Loucy (cell line): ENCODE measurements around the gene TIA1.

Experiments
- H2AFZ ChIP-seq: fragments of 200-600 bp; sonication (generic); 2 replicates; pipeline ENCODE4 v1.6.0; 2016; ENCODE audit warnings: antibody characterized with exemption, mild to moderate bottlenecking, low read length, moderate library complexity
- H3F3A ChIP-seq: fragments of 200-600 bp; 2 replicates; pipeline ENCODE4 v1.6.0; 2016; ENCODE audit warnings: antibody characterized with exemption, low read depth, mild to moderate bottlenecking
- H3K27me3 ChIP-seq: fragments of 200-600 bp; sonication (generic); 2 replicates; pipeline ENCODE4 v1.6.1; 2014; ENCODE audit warnings: low read length, mild to moderate bottlenecking; ENCODE audit not compliant: insufficient read depth, poor library complexity, severe bottlenecking
- H3K36me3 ChIP-seq: fragments of 200-600 bp; sonication (generic); 2 replicates; pipeline ENCODE4 v1.6.1; 2016; ENCODE audit warnings: low read length; ENCODE audit not compliant: insufficient read depth
- H3K4me1 ChIP-seq: fragments of 200-600 bp; sonication (generic); 2 replicates; pipeline ENCODE4 v1.5.1; 2014; ENCODE audit warnings: low read length, mild to moderate bottlenecking; ENCODE audit not compliant: insufficient read depth, poor library complexity, severe bottlenecking
- H3K4me2 ChIP-seq: fragments of 200-600 bp; sonication (generic); 2 replicates; pipeline ENCODE4 v1.6.0; 2014; ENCODE audit warnings: antibody characterized with exemption, low read length, low read depth, mild to moderate bottlenecking; ENCODE audit not compliant: poor library complexity, severe bottlenecking
- H3K4me3 ChIP-seq: fragments of 200-600 bp; sonication (generic); 2 replicates; pipeline ENCODE4 v1.5.1; 2014; ENCODE audit warnings: low read length, mild to moderate bottlenecking, mixed read lengths; ENCODE audit not compliant: poor library complexity, severe bottlenecking
- H3K79me2 ChIP-seq: fragments of 200-600 bp; sonication (generic); 2 replicates; pipeline ENCODE4 v1.6.1; 2014; ENCODE audit warnings: low read length; ENCODE audit not compliant: insufficient read depth
- H3K9ac ChIP-seq: fragments of 200-600 bp; sonication (generic); 2 replicates; pipeline ENCODE4 v1.6.0; 2014; ENCODE audit warnings: mild to moderate bottlenecking, low read depth, low read length, moderate library complexity; ENCODE audit not compliant: poor library complexity, severe bottlenecking
- H3K9me2 ChIP-seq: fragments of 200-600 bp; sonication (generic); replicated peaks from 2 replicates; pipeline ENCODE4 v1.6.1; 2016; ENCODE audit warnings: low read depth, low read length, mixed read lengths
- H3K9me3 ChIP-seq: fragments of 200-600 bp; sonication (generic); 2 replicates; pipeline ENCODE4 v1.6.1; 2014; ENCODE audit warnings: mild to moderate bottlenecking, antibody characterized with exemption, low read length, low read depth; ENCODE audit not compliant: insufficient read depth
- H4K20me1 ChIP-seq: fragments of 200-600 bp; sonication (generic); 2 replicates; pipeline ENCODE4 v1.6.0; 2014; ENCODE audit warnings: antibody characterized with exemption, low read length, mild to moderate bottlenecking; ENCODE audit not compliant: insufficient read depth, poor library complexity, severe bottlenecking
- CTCF ChIP-seq: fragments of 200-600 bp; sonication (generic); conservative IDR thresholded peaks from 2 replicates; pipeline ENCODE4 v1.5.1; 2014; ENCODE audit warnings: mild to moderate bottlenecking, antibody characterized with exemption, low read length
- EZH2phosphoT487 ChIP-seq: fragments of 200-600 bp; IDR thresholded peaks from 2 replicates; pipeline ENCODE4 v1.6.1; 2018; ENCODE audit warnings: antibody characterized with exemption, mild to moderate bottlenecking, moderate library complexity, borderline replicate concordance

The TIA1 gene

DNA sequence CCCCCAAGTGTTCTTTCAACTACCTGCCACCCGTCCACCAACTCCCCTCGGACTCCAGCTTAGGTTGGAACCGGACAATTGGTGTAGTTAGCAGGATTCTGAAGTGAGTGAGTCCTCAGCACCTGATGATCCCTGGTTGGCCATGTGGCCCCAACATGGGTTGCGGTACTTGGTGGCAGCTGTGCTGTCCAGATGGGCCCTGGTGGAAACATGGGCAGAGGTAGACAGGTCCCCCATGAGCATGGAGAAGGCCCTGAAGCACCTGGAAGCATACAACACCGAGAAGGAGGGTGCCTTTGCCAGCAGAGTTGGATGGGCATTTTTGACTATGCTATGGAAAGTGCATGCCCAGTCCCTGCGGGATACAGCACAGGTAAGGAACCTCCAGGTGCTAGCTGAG lies 46.6 kb downstream of the TIA1 start:
- Histone ChIP-seq H3K9me2 (no peaks in the 10 kb centered on the region), H3K27me3 (no peaks in the 10 kb centered on the region), H3K4me1 (no peaks in the 10 kb centered on the region), H2AFZ (no peak overlapping the region), H3K79me2 (no peaks in the 10 kb centered on the region), H3F3A (no peaks in the 10 kb centered on the region), H3K4me3 (no peak overlapping the region), H3K9me3 (no peaks in the 10 kb centered on the region), H3K4me2 (no peak overlapping the region), H4K20me1 (no peaks in the 10 kb centered on the region), H3K36me3 (no peaks in the 10 kb centered on the region), H3K9ac (no peak overlapping the region)
- TF ChIP-seq EZH2phosphoT487 (no peak), CTCF (no peak)

DNA sequence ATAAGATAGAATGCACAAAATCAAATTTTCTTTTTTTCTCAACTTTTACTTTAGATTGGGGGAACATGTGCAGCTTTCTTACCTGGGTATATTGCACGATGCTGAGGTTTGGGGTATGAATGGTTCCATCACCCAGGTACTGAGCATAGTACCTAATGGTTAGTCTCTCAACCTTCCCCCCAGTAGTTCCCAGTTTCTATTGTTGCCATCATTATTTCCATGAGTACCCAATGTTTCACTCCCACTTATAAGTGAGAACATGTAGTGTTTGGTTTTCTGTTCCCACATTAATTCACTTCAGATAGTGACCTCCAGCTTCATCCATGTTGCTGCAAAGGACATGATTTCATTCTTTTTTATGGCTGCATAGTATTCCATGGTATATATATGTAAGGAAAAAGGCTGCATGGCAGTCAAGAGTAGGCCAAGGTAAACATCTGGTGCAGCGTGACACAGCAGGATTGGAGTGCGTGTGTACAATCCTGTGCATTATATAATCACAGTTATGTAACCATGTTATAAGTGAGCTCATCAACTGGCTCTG lies 47.1 kb downstream of the TIA1 start:
- H3K4me3 ChIP-seq, result no peak overlapping the region
- no peak overlapping the region for H2AFZ ChIP-seq
- H3K36me3 ChIP-seq, result no peaks in the 10 kb centered on the region
- H3K9ac ChIP-seq, result no peak overlapping the region
- H3K4me1 ChIP-seq, result no peaks in the 10 kb centered on the region
- H4K20me1 ChIP-seq, result no peaks in the 10 kb centered on the region
- TF ChIP-seq CTCF (no peak), EZH2phosphoT487 (no peak)
- H3K9me2 ChIP-seq, result no peaks in the 10 kb centered on the region
- no peaks in the 10 kb centered on the region for H3K9me3 ChIP-seq
- no peaks in the 10 kb centered on the region for H3K27me3 ChIP-seq
- H3K4me2 ChIP-seq, result no peak overlapping the region
- H3F3A ChIP-seq, result no peaks in the 10 kb centered on the region
- no peaks in the 10 kb centered on the region for H3K79me2 ChIP-seq

DNA sequence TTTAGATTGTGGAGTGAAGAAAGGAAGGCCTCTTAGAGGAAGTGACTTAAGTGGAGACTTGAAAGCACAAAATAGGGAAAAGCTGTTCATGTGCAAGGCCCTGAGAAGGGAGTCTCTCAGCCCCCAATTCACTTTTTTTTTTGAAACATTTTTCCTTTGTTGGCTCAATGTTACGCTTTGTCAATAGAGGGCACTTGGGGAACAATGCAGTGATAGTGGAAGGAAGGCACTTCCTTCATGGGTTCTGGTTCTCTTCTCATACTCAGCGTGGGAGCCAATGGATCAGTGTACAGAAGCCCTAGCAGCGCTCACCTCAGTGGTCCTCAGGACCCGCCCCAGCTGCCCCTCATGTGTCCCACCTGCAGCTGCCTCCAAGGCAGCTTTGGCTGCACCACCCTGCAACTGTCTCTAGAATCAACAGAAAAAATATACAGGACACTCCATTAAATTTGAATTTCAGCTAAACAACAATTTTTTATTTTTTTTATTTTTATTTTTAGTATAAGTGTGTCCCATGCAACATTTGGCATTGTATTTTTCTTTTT lies 49.0 kb downstream of the TIA1 start:
- Histone ChIP-seq H3F3A (no peaks in the 10 kb centered on the region), H3K4me3 (no peak overlapping the region), H3K9ac (no peak overlapping the region), H3K9me3 (no peaks in the 10 kb centered on the region), H3K27me3 (no peaks in the 10 kb centered on the region), H3K36me3 (no peaks in the 10 kb centered on the region), H4K20me1 (no peaks in the 10 kb centered on the region), H3K4me1 (no peaks in the 10 kb centered on the region), H2AFZ (no peak overlapping the region), H3K9me2 (no peaks in the 10 kb centered on the region), H3K79me2 (no peaks in the 10 kb centered on the region), H3K4me2 (no peak overlapping the region)
- TF ChIP-seq CTCF, result peak; percentile 32; the same call in 1 of the 2 replicates
- TF ChIP-seq EZH2phosphoT487, result no peak
